MM.1S (cell line): ENCODE data around the gene AFF4.

Experiments used
- DNase-seq: peaks from one replicate; pipeline ENCODE4 v3.0.0-alpha.2; 2015
- H2AFZ ChIP-seq: fragments of 300-600 bp; sonication (generic); 2 replicates; pipeline ENCODE4 v1.6.0; 2016; ENCODE audit warnings: antibody characterized with exemption, low read length
- H3F3A ChIP-seq: fragments of 300-600 bp; sonication (generic); 2 replicates; pipeline ENCODE4 v1.6.1; 2016; ENCODE audit warnings: mild to moderate bottlenecking, antibody characterized with exemption, low read length, moderate library complexity, mixed read lengths; ENCODE audit not compliant: insufficient read depth
- H3K27ac ChIP-seq: fragments of 300-600 bp; sonication (generic); 2 replicates; pipeline ENCODE4 v1.5.1; 2016; ENCODE audit warnings: mild to moderate bottlenecking, low read length
- H3K27me3 ChIP-seq: fragments of 300-600 bp; sonication (generic); replicated peaks from 2 replicates; pipeline ENCODE4 v1.6.0; 2016; ENCODE audit warnings: low read length; ENCODE audit not compliant: insufficient read depth
- H3K36me3 ChIP-seq: fragments of 300-600 bp; sonication (generic); replicated peaks from 2 replicates; pipeline ENCODE4 v1.6.1; 2016; ENCODE audit warnings: mild to moderate bottlenecking, low read length, mixed read lengths; ENCODE audit not compliant: insufficient read depth
- H3K4me1 ChIP-seq: fragments of 300-600 bp; sonication (generic); 2 replicates; pipeline ENCODE4 v1.6.1; 2016; ENCODE audit warnings: low read length, mixed read lengths
- H3K4me2 ChIP-seq: fragments of 300-600 bp; sonication (generic); 2 replicates; pipeline ENCODE4 v1.6.0; 2016; ENCODE audit warnings: low read depth, low read length
- H3K4me3 ChIP-seq: fragments of 300-600 bp; sonication (generic); 2 replicates; pipeline ENCODE4 v1.5.1; 2016; ENCODE audit warnings: low read length, mixed read lengths
- H3K79me2 ChIP-seq: fragments of 300-600 bp; sonication (generic); 2 replicates; pipeline ENCODE4 v1.6.1; 2016; ENCODE audit warnings: mixed run types, low read length, mixed read lengths
- H3K9ac ChIP-seq: fragments of 300-600 bp; sonication (generic); 2 replicates; pipeline ENCODE4 v1.6.1; 2016; ENCODE audit warnings: low read length, mixed read lengths
- H3K9me2 ChIP-seq: fragments of 300-600 bp; sonication (generic); replicated peaks from 2 replicates; pipeline ENCODE4 v1.6.1; 2016; ENCODE audit warnings: mild to moderate bottlenecking, low read length, mixed read lengths; ENCODE audit not compliant: insufficient read depth
- H3K9me3 ChIP-seq: fragments of 300-600 bp; sonication (generic); replicated peaks from 2 replicates; pipeline ENCODE4 v1.6.1; 2016; ENCODE audit warnings: mild to moderate bottlenecking, low read length, mixed read lengths; ENCODE audit not compliant: insufficient read depth
- H4K20me1 ChIP-seq: fragments of 300-600 bp; sonication (generic); 2 replicates; pipeline ENCODE4 v1.6.1; 2016; ENCODE audit warnings: mild to moderate bottlenecking, low read length, moderate library complexity, mixed read lengths; ENCODE audit not compliant: insufficient read depth
- EZH2 ChIP-seq: fragments of 300-600 bp; sonication (generic); optimal IDR thresholded peaks from 2 replicates; pipeline ENCODE3; 2017; ENCODE audit warnings: low read depth, mild to moderate bottlenecking, antibody characterized with exemption, low read length, mixed read lengths
- EZH2phosphoT487 ChIP-seq: fragments of 300-600 bp; sonication (generic); IDR thresholded peaks from 2 replicates; pipeline ENCODE4 v1.6.1; 2018; ENCODE audit warnings: antibody characterized with exemption, low read length
- TF ChIP-seq, protein P1 (sequence below): fragments of 300-600 bp; sonication (generic); IDR thresholded peaks from 2 replicates; pipeline ENCODE4 v1.5.1; 2016; ENCODE audit warnings: antibody characterized with exemption, low read length, mixed read lengths

AFF4 gene

DNA sequence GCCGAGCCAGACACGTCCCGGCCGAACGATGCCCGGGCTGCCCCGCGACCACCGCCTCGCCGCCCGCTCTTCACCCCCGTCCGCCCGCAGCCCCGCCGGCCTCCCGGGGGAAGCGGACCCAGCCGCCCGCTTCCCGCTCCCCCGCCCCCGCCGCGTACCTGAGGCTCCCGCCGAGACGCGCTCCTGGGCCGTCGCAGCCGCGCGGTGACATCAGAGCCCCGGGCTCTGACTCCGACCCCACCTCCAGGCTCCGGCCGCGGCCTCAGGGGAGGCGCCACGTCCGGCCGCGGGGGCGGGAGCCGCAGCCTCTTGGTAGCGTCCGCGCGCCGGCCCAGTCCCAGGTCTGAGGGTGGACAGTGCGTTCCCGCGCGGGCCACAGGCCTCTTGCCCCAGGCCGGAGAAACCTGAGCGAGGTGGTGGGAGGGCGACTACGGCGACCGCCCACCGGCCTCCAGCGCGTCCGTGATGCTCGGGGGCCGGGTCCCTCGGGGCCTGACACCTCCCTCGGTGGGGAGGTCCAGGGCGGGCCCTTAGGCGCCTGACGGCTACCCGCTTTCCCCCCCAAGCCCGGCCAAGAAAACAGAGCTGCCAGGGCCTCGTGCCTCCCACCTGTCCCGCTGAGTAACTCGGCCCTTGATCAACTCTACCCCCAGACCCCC lies 132.9 kb downstream of the AFF4 start, which contains the start of gene SHROOM1:
Gene SHROOM1 (minus strand): TSS at position 212 of the 659 bp plus-strand sequence. CDS start 4,507 bp downstream, outside the sequence.
- peak; percentile 85 for DNase-seq
- Histone ChIP-seq H3K4me1 (no peaks in the 10 kb centered on the region), H3K79me2 (peaks cover 5% of the 10 kb centered on the region), H4K20me1 (no peaks in the 10 kb centered on the region), H3F3A (no peaks in the 10 kb centered on the region), H3K36me3 (no peaks in the 10 kb centered on the region), H3K9me3 (no peaks in the 10 kb centered on the region), H3K27me3 (no peaks in the 10 kb centered on the region), H3K4me3 (peak within 1 kb of the TSS; percentile 82), H3K27ac (peak within 1 kb of the TSS; percentile 52; the same call in 1 of the 2 replicates), H3K9me2 (no peaks in the 10 kb centered on the region), H2AFZ (peak within 1 kb of the TSS; percentile 90), H3K9ac (peak within 1 kb of the TSS; percentile 85), H3K4me2 (peak within 1 kb of the TSS; percentile 90)
- TF ChIP-seq, protein P1, sequence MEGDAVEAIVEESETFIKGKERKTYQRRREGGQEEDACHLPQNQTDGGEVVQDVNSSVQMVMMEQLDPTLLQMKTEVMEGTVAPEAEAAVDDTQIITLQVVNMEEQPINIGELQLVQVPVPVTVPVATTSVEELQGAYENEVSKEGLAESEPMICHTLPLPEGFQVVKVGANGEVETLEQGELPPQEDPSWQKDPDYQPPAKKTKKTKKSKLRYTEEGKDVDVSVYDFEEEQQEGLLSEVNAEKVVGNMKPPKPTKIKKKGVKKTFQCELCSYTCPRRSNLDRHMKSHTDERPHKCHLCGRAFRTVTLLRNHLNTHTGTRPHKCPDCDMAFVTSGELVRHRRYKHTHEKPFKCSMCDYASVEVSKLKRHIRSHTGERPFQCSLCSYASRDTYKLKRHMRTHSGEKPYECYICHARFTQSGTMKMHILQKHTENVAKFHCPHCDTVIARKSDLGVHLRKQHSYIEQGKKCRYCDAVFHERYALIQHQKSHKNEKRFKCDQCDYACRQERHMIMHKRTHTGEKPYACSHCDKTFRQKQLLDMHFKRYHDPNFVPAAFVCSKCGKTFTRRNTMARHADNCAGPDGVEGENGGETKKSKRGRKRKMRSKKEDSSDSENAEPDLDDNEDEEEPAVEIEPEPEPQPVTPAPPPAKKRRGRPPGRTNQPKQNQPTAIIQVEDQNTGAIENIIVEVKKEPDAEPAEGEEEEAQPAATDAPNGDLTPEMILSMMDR: no peak
- TF ChIP-seq EZH2 (no peak), EZH2phosphoT487 (no peak)

DNA sequence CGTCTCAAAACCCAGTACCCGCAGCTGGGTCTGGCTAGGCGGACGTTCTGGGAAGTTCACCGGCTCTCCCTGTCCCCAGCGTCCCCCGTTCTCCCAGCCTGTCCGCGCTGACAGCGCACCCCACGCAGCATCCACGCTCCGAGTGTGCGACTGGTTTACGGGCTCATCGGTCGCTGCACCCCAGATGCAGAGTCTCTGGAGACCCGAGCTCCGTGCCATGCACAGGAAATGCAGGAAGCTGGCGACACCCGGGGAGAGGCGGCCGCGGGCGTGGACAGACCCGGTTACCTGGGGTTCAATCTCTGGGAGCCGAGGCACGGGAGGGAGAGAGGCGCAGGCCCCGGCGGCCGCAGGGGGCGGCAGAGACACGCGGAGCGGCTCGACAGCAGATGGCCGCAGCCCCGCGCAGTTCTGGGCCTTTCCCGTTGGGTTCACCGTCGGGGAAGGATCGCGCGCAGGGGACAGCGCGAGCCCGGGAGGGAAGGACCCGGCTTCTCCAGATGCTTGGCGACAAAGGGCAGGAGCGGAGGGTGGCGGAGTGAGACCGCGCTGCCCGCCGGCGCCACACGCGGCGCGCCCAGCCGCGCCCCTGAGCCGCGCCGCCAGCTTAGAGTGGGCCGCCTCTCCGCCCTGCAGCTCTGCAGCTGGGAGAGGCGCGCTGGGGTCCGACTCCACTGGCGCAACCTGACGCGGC lies 133.5 kb downstream of the AFF4 start:
- H3K27me3 ChIP-seq: no peaks in the 10 kb centered on the region

DNA sequence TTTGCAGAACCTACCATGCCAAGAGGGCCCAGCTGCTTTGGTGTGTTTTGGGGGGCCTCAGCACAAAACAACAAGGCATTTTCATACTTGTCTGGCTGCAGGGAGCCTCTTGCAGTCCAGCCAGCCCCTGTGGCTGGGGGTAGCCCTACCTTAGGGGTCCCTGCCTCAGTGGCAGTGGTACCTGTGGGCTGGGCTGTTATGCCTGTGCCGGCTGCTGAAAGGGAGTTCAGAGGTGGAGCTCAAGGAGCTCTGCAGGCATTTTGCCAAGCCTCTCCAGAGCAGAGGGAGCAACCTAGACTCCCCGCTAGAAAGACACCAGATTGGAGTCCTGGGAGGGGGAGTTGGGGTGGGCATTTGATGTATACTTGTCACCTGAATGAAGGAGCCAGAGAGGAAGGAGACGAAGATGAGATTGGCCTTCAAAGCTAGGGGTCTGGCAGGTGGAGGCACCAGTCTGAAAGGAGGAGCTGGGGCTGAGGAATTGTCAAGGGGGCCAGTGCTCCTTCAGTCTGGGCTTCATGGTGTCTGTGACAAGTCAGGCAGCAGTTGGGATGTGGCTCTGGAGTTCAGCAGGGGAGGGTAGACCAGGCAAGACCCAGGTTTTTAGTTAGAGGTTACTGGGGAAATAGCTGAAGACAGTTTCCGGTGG lies 134.5 kb downstream of the AFF4 start:
- Histone ChIP-seq H3F3A (no peaks in the 10 kb centered on the region), H3K4me1 (no peaks in the 10 kb centered on the region), H3K9me3 (no peaks in the 10 kb centered on the region), H3K4me3 (peak overlapping the region; percentile 82; the same call in 1 of the 2 replicates), H3K9ac (peak overlapping the region; percentile 85; the same call in 1 of the 2 replicates), H3K79me2 (peaks cover 5% of the 10 kb centered on the region), H4K20me1 (no peaks in the 10 kb centered on the region), H2AFZ (no peak overlapping the region), H3K36me3 (no peaks in the 10 kb centered on the region), H3K27ac (no peak overlapping the region), H3K27me3 (no peaks in the 10 kb centered on the region), H3K4me2 (peak overlapping the region; percentile 90; the same call in 1 of the 2 replicates), H3K9me2 (no peaks in the 10 kb centered on the region)
- DNase-seq: no peak
- TF ChIP-seq EZH2 (no peak), EZH2phosphoT487 (no peak)
- TF ChIP-seq, protein P1: no peak

More for the DNA sequence above, 133.5 kb downstream of the AFF4 start:
- Histone ChIP-seq H3K4me1 (no peaks in the 10 kb centered on the region), H3K9ac (peak overlapping the region; percentile 85), H2AFZ (peak overlapping the region; percentile 71), H3F3A (no peaks in the 10 kb centered on the region), H3K9me2 (no peaks in the 10 kb centered on the region), H3K27ac (peak overlapping the region; percentile 52; the same call in 1 of the 2 replicates), H3K79me2 (peaks cover 5% of the 10 kb centered on the region), H4K20me1 (no peaks in the 10 kb centered on the region), H3K4me3 (peak overlapping the region; percentile 82), H3K36me3 (no peaks in the 10 kb centered on the region), H3K4me2 (peak overlapping the region; percentile 90), H3K9me3 (no peaks in the 10 kb centered on the region)
- TF ChIP-seq EZH2phosphoT487 (no peak), EZH2 (no peak)
- TF ChIP-seq, protein P1: peak; percentile 83
- DNase-seq: peak; percentile 79
